K562 (cell line): ENCODE measurements around the gene GPER1. TPM values are rescaled to one million over a fixed set of nuclear protein-coding genes. Genes with fewer than 3 reads are reported as not detected.

ENCODE experiments used
- ATAC-seq: fragments of 200-7000 bp; cut with Tn5 transposase; 3 replicates; pipeline ENCODE4 v1.9.1; 2020; ENCODE audit warnings: moderate library complexity
- BruUV-seq: library from RNA; stranded (reverse); fragments of 400-500 nt; replicated peaks from 2 replicates; lab custom pipeline; 2021; lab: Mats Ljungman, UMichigan
- CTCF ChIA-PET: fragments of 300-600 bp; formaldehyde crosslinking; extraction: SDS; loops from one replicate; lab custom pipeline; 2021; ENCODE audit warnings: low intra/inter-chr PET ratio; lab: Yijun Ruan, JAX
- POLR2A ChIA-PET: fragments of 300-600, 350-650 bp; sonication (Branson Sonifier 250); formaldehyde crosslinking; extraction: SDS; loops from one replicate; lab custom pipeline; 2021; ENCODE audit warnings: antibody characterized with exemption, inconsistent platforms; lab: Yijun Ruan, JAX
- DNase-seq, 4 experiments: peaks; one replicate each; pipeline versions ENCODE4 v3.0.0 to v3.0.0-alpha.2; 2011 to 2018; ENCODE audit warnings: low spot score in 3 of 4, mixed read lengths in 3 of 4; ENCODE audit errors: extremely low read depth in 1 of 4
- FAIRE-seq: peaks from 2 replicates; lab custom pipeline; 2011; peaks lifted over from hg19 to GRCh38; lab: Jason Lieb, UNC
- H2AFZ ChIP-seq: 2 replicates; pipeline ENCODE4 v1.6.0; 2011; ENCODE audit warnings: low read depth, low read length, control low read depth, inconsistent platforms
- H3K27ac ChIP-seq: fragments of 200-600 bp; 3 replicates; pipeline ENCODE4 v1.8.0; 2011; ENCODE audit warnings: low read depth, mild to moderate bottlenecking, control low read depth, inconsistent platforms, low read length, moderate library complexity, mixed read lengths; ENCODE audit errors: extremely low read depth
- H3K27me3 ChIP-seq, 2 experiments: fragments of 300-600 bp in 1 of 2; 2 replicates in 1 of 2; 3 replicates in 1 of 2; pipeline versions ENCODE4 v1.6.0 to v1.8.0; 2011; ENCODE audit warnings: inconsistent platforms in 2 of 2, low read length in 2 of 2, mild to moderate bottlenecking in 1 of 2, mixed read lengths in 1 of 2, moderate library complexity in 1 of 2; ENCODE audit not compliant: control insufficient read depth in 2 of 2, insufficient read depth in 2 of 2
- H3K36me3 ChIP-seq: fragments of 300-600 bp; 3 replicates; pipeline ENCODE4 v1.8.0; 2011; ENCODE audit warnings: mild to moderate bottlenecking, low read length, inconsistent platforms; ENCODE audit not compliant: control insufficient read depth, insufficient read depth
- H3K4me1 ChIP-seq, 2 experiments: fragments of 200-600 bp in 1 of 2; replicated peaks in 1 of 2; 2 replicates in 1 of 2; 3 replicates in 1 of 2; pipeline versions ENCODE4 v1.5.1 to v1.8.0; 2011; ENCODE audit warnings: inconsistent platforms in 2 of 2, low read length in 2 of 2, mild to moderate bottlenecking in 1 of 2, mixed read lengths in 1 of 2, moderate library complexity in 1 of 2; ENCODE audit not compliant: control insufficient read depth in 2 of 2, insufficient read depth in 2 of 2
- H3K4me2 ChIP-seq: 2 replicates; pipeline ENCODE4 v1.6.1; 2011; ENCODE audit warnings: low read length, control low read depth, inconsistent platforms, mixed read lengths; ENCODE audit not compliant: insufficient read depth
- H3K4me3 ChIP-seq: fragments of 200-600 bp; sonication (generic), shearing (Covaris generic); 2 replicates; pipeline ENCODE4 v1.5.1; 2016; ENCODE audit warnings: control low read depth, inconsistent platforms
- H3K79me2 ChIP-seq: fragments of 200-600 bp; 3 replicates; pipeline ENCODE4 v1.8.0; 2011; ENCODE audit warnings: low read length, inconsistent platforms; ENCODE audit not compliant: control insufficient read depth, insufficient read depth
- H3K9ac ChIP-seq, 2 experiments: 2 replicates each; pipeline versions ENCODE4 v1.6.0 to v1.6.1; 2011; ENCODE audit warnings: low read depth in 2 of 2, low read length in 2 of 2, control low read depth in 1 of 2, inconsistent platforms in 1 of 2, mild to moderate bottlenecking in 1 of 2, mixed read lengths in 1 of 2; ENCODE audit not compliant: insufficient read depth in 1 of 2
- H3K9me1 ChIP-seq: one replicate; pipeline ENCODE4 v1.6.0; 2011; ENCODE audit warnings: inconsistent platforms, mild to moderate bottlenecking, low read length, moderate library complexity; ENCODE audit not compliant: control insufficient read depth, insufficient read depth
- H3K9me3 ChIP-seq: replicated peaks from 2 replicates; pipeline ENCODE4 v1.5.1; 2011; ENCODE audit warnings: low read depth, low read length, inconsistent platforms; ENCODE audit not compliant: control insufficient read depth, insufficient read depth
- H4K20me1 ChIP-seq: replicated peaks from 2 replicates; pipeline ENCODE4 v1.6.1; 2011; ENCODE audit warnings: low read length, inconsistent platforms, mixed read lengths; ENCODE audit not compliant: control insufficient read depth, insufficient read depth
- ARID1B ChIP-seq: fragments of 450-650 bp; IDR thresholded peaks from 2 replicates; pipeline ENCODE4 v1.6.1; 2016; ENCODE audit warnings: antibody characterized with exemption, mild to moderate bottlenecking, inconsistent platforms
- EP300 ChIP-seq: IDR thresholded peaks from 2 replicates; pipeline ENCODE4 v1.6.1; 2012; ENCODE audit warnings: low read length, improper control_type of control experiment
- FUS ChIP-seq: fragments of 200-400 bp; formaldehyde crosslinking; optimal IDR thresholded peaks from 2 replicates; pipeline ENCODE3; 2017; ENCODE audit warnings: low read depth, low read length
- HDAC1 ChIP-seq, 2 experiments: fragments of 450-650 bp; IDR thresholded peaks; 2 replicates each; pipeline ENCODE4 v1.6.1; 2016 to 2017; ENCODE audit warnings: inconsistent platforms in 1 of 2, mild to moderate bottlenecking in 1 of 2, moderate library complexity in 1 of 2
- HDAC8 ChIP-seq: fragments of 450-650 bp; IDR thresholded peaks from 2 replicates; pipeline ENCODE4 v1.6.1; 2016; ENCODE audit warnings: mild to moderate bottlenecking, missing genetic modification characterization, moderate library complexity, missing compliant biosample characterization
- HMBOX1 ChIP-seq: sonication (generic); IDR thresholded peaks from 2 replicates; pipeline ENCODE4 v1.6.1; 2016
- HNRNPL ChIP-seq: fragments of 200-400 bp; formaldehyde crosslinking; IDR thresholded peaks from 2 replicates; pipeline ENCODE4 v1.6.1; 2017; ENCODE audit warnings: low read depth, mild to moderate bottlenecking, low read length
- MTF1 ChIP-seq: fragments of 250-450 bp; sonication (Bioruptor Pico); IDR thresholded peaks from 2 replicates; pipeline ENCODE4 v1.9.0; 2021; ENCODE audit warnings: moderate library complexity, mild to moderate bottlenecking, inconsistent platforms, borderline replicate concordance
- PCBP2 ChIP-seq: fragments of 200-400 bp; formaldehyde crosslinking; IDR thresholded peaks from 2 replicates; pipeline ENCODE4 v1.6.1; 2018; ENCODE audit warnings: low read length, low read depth, mild to moderate bottlenecking, moderate library complexity; ENCODE audit not compliant: poor library complexity, severe bottlenecking
- PPARD ChIP-seq: fragments of 250-450 bp; sonication (Bioruptor Pico); IDR thresholded peaks from 2 replicates; pipeline ENCODE4 v1.8.0; 2022; ENCODE audit warnings: inconsistent platforms, mild to moderate bottlenecking, moderate library complexity
- RBFOX2 ChIP-seq: fragments of 200-400 bp; formaldehyde crosslinking; IDR thresholded peaks from 2 replicates; pipeline ENCODE4 v1.6.1; 2017; ENCODE audit warnings: low read depth, mild to moderate bottlenecking, low read length, moderate library complexity
- STAT5B ChIP-seq: fragments of 250-450 bp; sonication (Bioruptor Pico); IDR thresholded peaks from 2 replicates; pipeline ENCODE4 v1.8.0; 2021; ENCODE audit warnings: mild to moderate bottlenecking, inconsistent platforms
- ZBTB7A ChIP-seq: IDR thresholded peaks from 2 replicates; pipeline ENCODE4 v1.6.1; 2011; ENCODE audit warnings: low read depth, mild to moderate bottlenecking, low read length, moderate library complexity, borderline replicate concordance; ENCODE audit not compliant: control insufficient read depth
- ZHX1 ChIP-seq: fragments of 150-350 bp; conservative IDR thresholded peaks from 2 replicates; pipeline ENCODE4 v1.6.1; 2014; ENCODE audit warnings: low read length
- ZKSCAN1 ChIP-seq: fragments of 150-350 bp; IDR thresholded peaks from 2 replicates; pipeline ENCODE4 v1.6.1; 2016; ENCODE audit warnings: low read depth, low read length
- ZNF134 ChIP-seq: fragments of 250-450 bp; sonication (Bioruptor Pico); conservative IDR thresholded peaks from 2 replicates; pipeline ENCODE4 v1.4.0; 2020
- ZNF830 ChIP-seq: fragments of 250-450 bp; sonication (Bioruptor Pico); IDR thresholded peaks from 2 replicates; pipeline ENCODE4 v1.5.0; 2021; ENCODE audit warnings: mild to moderate bottlenecking
- WGBS: fragments of 100-300 bp; shearing (Covaris generic); methylation state at CpG from one replicate; pipeline ENCODE4 v1.1.6; 2016; ENCODE audit warnings: low coverage, mixed read lengths; ENCODE audit not compliant: insufficient coverage; ENCODE audit errors: missing lambda C conversion rate; 5-methylcytosine and 5-hydroxymethylcytosine counted together
- in situ Hi-C: fragments of 300-500 bp; cut with MboI; formaldehyde crosslinking; loops from 4 replicates; pipeline ENCODE4 v1.15.0; 2018; ENCODE audit warnings: inconsistent platforms, mixed read lengths
- intact Hi-C: fragments of 100-400 bp; cut with micrococcal nuclease; formaldehyde crosslinking; loops from 2 replicates; pipeline ENCODE4 v1.14.2; 2022
- polyA plus RNA-seq, 8 experiments: library from polyadenylated mRNA; depleted of rRNA in 4 of 8; stranded (reverse) in 5 of 8; unstranded in 3 of 8; fragments of >200 nt; fragmentation: Nextera tagmentation in 2 of 8; fragmentation: Illumina TruSeq in 1 of 8; extraction: Ambion mirVana in 2 of 8; extraction: Trizol in 1 of 8; gene quantifications; 2 replicates each; pipeline versions ENCODE4 v1.2.1 to v1.2.3, GENCODE V29; 2011 to 2014; ENCODE audit warnings: inconsistent platforms in 1 of 8, missing spikeins in 1 of 8
- total RNA-seq, 7 experiments: library from RNA; depleted of rRNA in 6 of 7; stranded (reverse); fragments of >200 nt in 6 of 7; fragmentation: Illumina TruSeq in 2 of 7; extraction: Trizol in 2 of 7; gene quantifications; 2 replicates each; pipeline versions ENCODE4 v1.2.1 to v1.2.3, GENCODE V29; 2011 to 2021; ENCODE audit warnings: low replicate concordance in 1 of 7

Gene GPER1
- total and polyA plus RNA-seq, 9 of the 15 experiments (the other 6 are each of a cell fraction or from before 2014, with no cell fraction given), result 0.04 to 0.09 (median 0.08) TPM; not detected in 6

- ATAC-seq, result no peak
- Histone ChIP-seq H3K36me3 (peaks cover 4% of the 10 kb centered on the region; the same call in 2 of the 3 replicates), H3K79me2 (0 out of 3 replicates have a peak, but pooled peaks cover 2% of the 10 kb centered on the region), H3K4me1 (peaks cover 3 to 50% of the 10 kb centered on the region in 2 experiments; a peak in 3 of 5 replicates), H3K4me3 (no peak overlapping the region), H3K4me2 (no peak overlapping the region), H4K20me1 (peaks cover 15% of the 10 kb centered on the region; the same call in 1 of the 2 replicates), H3K9me1 (no peaks in the 10 kb centered on the region), H3K9me3 (no peaks in the 10 kb centered on the region), H3K9ac (no peak overlapping the region), H3K27me3 (no peaks in the 10 kb centered on the region), H3K27ac (no peak overlapping the region), H2AFZ (no peak overlapping the region)
- intact Hi-C loops, result no loop called here
- BruUV-seq, result no TSS peak
- in situ Hi-C loops, result no loop called here
- no peak for DNase-seq
- TF ChIP-seq ZNF830 (CRISPR knock-in tag) (no peak), PCBP2 (no peak), ZKSCAN1 (no peak), ZNF134 (CRISPR knock-in tag) (no peak), HNRNPL (no peak), HMBOX1 (no peak), HDAC8 (tag) (no peak), HDAC1 (IDR thresholded peaks at IDR 0.05) (no peak), FUS (no peak), MTF1 (CRISPR knock-in tag) (no peak), RBFOX2 (no peak), STAT5B (CRISPR knock-in tag) (no peak), PPARD (CRISPR knock-in tag) (no peak), ZBTB7A (no peak), ARID1B (no peak), EP300 (no peak), ZHX1 (no peak)
- 78% methylated on average over 17 of the region's 21 CpGs for WGBS
- FAIRE-seq, result no peak
- POLR2A ChIA-PET, result interaction anchor here (1.5 kb wide), 1 partner anchor 10 kb away, joined by 6 read pairs; no protein-coding TSS in a partner anchor
- CTCF ChIA-PET, result no interaction called here
These were observed 2.3 kb downstream of the GPER1 start for GRCh38 chr7:1090236-1090635.
